GM19467 (cell line): ENCODE results near the gene B9D1.

Source experiments
- ATAC-seq: cut with Tn5 transposase; IDR thresholded peaks from one replicate; pipeline ENCODE4 v1.9.1; 2021; ENCODE audit warnings: mild to moderate bottlenecking, moderate library complexity; ENCODE audit not compliant: unreplicated experiment

Gene B9D1

DNA sequence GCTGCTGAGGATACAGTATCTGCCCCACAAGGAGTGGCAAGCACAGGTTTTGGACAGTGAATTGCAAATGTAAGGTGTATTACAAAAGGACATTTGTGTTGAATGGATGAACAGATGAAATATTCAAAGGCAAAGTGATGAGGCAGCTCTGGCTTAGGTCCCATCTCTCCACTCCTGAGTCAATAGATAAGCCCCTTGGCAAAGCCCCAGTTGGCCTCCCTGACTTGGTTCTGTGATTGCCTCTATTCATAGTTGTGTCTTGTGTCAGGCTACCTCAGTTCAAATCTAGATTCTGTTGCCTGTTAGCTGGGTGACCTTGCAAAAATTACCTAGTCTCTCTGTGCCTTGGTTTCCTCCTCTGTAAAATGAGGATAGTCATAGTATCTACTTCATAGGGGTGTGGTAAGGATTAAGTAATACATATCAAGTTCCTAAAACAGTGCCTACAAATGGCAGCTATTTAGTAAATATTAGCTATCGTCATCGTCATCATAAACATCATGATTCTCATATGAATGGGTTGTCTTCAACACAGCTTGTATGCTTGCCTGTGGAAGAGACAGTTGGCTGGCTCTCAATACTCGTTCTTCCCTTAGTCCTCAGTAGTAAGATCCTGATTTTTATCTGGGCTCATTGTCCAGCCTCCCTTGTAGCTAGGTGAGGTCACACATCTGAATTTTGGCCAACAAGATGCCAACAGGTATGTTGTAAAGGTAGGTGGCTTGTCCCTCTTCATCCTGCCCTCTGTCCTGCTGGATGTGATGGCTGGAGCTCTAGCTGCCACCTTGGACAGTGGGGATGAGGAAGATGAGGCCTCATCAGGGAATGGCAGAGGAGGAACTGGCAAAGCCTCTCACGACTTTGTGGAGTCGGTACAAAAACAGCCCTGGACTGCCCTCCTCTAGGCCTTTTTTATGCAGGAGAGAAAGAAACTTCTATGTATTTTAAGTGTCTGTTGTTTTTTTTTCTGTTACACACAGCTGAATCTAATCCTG, 26.6 kb upstream of the B9D1 start:
- no peak for ATAC-seq

DNA sequence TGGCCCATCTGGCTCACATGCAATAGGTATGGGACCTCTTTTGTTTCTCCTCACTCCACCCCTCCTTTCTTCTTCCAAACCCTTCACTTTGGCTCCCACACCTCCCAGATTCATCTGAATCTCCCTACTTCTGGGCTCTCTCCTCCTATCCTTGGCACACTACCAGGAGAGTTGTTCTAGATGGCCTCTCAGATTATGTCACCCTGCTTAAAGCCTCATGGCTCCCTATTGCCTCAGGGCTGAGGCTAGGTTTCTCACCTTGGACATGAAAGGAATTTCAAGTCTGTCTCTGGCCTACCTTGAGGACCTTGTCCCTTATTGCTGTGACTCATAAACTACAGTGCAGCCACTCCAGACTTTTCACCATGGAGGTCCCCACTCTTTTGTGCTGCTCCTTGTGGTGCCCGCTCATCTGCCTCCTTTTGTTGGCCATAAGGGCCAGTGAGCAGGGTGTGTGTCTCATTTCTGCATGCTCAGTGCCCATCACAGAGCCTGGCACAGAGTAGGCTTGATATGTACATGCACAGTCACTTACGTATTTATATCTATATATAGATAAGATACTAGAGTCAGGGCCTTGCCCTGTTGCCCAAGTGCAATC, 25.5 kb upstream of the B9D1 start:
- ATAC-seq, result no peak

DNA sequence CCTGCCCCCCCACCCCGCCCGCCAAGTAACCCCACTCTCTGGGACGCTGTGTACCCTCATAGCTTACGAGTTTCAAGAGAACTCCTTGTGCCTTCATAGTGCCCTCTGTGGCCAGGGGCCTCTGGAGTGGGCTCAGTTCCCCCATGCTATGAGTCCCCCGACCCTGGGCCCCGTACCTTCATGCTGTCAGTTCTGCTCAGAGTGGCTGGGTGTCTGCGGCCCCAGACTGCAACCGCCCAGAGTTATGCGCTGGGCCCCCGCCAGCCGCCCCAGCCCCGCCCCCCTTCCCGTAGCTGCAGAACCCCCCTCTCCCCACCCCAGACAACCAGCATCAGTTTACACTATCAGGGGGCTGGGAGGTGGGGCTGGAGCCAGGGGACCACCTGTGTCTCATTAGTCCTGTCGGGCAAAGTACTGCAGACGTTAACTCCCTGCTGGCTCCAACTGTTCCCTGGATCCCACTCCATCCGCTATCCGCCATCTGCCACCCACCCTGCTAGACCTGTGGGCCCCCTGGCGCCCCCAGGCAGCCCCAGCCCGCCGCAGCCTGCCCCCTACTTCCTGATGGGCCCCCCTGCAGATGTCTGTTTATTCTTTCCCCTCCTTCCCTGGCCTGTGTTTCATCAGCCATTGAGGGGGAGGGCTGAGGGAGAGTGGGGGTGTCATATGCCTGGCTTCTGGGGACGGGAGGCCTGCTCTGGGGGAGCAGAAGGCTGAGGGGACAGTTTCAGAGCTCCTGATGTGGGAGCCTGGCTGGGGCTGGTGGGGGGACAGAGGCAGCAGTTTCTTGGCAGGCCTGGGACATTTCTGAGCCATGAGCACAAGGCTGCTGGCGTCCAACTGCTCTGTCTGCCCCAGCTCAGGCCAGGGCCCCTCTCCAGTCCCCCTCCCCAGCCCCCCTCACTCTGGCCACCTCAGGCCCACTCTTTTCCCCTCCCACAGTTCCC, 24.7 kb upstream of the B9D1 start, which contains the start of gene MFAP4:
Gene MFAP4, minus strand, starts transcription at position 217 of the 947 bp plus-strand sequence. Its CDS starts 35 bp downstream, at position 182.
- no peak for ATAC-seq

DNA sequence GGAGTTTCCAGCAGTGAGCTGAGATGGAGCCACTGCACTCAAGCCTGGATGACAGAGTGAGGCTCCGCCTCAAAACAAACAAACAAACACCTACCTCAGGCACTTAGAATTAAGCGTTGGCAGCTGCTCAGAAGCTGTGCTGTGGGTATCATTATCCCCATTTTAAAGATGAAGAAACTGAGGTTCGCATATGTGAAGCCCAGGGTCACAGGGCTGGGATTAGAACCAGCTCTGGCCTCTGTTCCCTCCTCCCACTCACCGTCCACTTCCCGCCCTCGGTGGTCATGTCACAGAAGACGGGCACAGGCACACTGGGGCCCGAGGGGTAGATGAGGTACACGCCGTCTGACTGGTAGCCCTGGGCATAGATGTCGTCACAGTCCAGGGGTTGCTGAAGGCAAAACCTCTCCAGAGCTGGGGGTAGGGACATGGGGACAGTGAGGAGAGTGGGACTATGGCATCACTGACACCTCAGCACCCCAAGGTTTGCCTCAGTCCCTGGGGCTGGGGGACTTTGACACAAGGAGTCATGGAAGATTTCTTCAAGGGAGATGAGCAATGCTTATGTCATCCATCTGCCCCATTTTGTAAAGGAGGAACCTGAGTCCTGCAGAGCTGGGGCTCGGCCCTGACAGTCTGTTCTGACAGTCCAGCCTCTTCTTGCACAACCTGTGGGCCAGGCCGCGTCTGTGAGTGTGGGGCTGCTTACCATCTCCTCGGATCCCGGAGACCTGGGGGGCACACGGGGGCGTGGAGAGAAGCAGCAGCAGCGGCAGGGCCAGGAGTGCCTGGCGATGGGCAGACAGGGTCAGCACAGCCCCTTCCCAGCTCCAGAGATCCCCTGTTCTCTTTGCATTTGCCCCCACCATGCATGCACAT, 23.8 kb upstream of the B9D1 start:
- no peak for ATAC-seq

DNA sequence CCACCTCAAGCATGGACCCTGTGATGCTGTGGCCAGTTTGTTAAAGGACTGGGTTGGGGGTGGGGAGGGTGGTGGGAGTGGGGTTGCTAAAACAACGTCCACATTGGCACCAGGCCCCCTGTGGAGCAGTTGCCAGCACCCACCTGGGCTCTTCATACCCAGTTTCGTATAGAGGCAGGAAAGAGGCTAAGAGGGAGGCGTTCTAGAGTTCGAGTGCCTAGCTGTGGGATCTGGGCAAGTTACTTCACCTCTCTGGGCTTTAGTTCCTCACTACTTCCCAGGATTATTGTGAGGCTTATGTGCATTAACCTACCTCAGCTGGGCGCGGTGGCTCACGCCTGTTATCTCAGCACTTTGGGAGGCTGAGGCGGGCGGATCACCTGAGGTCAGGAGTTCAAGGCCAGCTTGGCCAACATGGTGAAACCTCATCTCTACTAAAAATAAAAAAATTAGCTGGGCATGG, 23.0 kb upstream of the B9D1 start:
- ATAC-seq, result no peak

DNA sequence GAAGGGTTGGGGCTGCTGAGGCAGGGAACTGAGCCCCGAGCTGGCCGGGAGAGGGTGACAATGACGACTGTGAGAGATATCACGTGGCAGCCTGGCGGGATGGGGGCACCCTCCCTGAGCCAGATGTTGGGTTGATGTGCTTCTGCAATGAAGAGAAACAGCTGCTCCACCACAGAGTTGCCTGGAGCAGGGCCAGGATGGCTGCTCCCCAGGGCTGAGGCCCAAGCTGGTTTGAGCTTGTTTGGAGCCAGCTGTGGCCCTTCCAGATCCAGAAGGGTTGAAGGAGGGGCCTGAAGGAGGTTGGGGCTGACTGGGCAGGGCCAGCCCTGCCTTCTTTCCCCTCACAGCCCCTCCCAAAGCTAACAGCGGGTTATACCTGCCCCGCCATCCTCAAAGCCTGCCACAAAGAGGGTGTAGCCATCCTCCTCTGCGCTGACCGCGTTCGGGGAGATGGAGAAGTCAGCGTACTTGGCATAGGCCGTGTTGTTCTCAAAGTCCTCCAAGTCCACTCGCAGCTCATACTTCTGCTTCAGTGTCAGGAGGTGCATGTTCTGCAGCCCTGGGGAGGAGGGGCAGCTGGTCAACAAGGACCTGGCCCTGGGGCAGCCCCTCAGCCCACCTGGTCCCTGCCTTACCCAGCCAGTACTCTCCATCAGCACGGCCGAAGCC, 22.3 kb upstream of the B9D1 start:
- ATAC-seq, result no peak

DNA sequence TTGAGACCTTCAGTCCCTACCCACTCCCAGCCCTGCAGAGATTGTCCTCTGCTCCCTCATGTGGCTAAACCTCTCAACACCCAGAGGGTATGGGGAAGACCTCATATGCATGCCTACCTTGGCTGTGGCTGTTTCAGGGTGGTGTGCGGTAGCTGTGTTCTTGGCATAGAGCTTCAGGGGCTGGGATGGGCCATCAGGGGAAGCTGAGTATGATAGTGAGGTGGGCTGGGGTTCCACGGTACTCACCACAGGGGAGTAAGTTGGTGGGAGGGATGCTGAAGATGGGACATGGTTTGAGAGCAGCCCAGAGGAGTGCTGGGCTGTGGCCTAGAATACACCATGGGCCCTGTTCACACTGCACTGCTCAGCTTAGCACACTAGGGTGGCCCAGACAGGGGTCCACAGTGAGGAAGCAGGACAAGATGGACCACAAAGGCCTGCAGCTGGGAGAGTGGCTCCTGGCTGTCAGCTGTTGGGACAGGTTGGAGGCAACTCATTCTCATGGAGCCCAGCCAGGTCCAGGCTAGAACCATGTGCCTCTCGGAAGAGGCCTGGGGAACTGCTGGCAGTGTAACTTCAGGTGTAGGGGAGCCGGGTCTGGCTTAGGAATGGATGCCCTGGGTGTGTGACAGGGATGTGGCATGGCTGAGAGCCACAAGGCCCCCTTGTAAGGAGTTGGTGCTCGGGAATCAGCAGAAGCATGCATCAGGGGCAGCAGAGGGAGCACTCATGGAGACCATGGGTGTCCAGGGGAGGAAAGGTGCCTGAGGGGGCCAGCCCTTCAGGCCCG, 21.4 kb upstream of the B9D1 start:
- ATAC-seq, result no peak

DNA sequence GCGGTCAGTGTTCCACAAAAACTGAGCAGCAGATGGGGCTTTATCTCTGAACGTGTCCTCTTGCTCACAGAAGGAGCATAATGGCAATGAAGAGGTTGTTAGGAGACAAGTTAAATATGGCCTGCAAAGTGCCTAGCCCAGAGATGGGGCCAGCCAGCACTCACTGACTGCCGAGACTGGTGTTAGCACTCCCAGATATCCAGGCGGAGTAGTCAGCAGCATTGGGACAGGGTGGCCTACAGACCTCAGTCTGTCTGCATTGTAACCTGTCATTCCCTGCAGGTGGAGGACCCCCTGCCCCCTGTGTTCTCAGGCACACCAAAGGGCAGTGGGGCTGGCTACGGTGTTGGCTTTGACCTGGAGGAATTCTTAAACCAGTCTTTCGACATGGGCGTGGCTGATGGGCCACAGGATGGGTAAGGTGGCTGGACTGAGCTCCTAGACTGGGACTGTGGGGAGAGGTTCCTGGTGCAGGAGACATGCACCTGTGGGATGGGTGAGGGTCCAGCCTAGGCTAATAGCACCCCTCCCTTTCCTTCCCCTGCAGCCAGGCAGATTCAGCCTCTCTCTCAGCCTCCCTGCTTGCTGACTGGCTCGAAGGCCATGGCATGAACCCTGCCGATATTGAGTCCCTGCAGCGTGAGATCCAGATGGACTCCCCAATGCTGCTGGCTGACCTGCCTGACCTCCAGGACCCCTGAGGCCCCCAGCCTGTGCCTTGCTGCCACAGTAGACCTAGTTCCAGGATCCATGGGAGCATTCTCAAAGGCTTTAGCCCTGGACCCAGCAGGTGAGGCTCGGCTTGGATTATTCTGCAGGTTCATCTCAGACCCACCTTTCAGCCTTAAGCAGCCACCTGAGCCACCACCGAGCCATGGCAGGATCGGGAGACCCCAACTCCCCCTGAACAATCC, 20.3 kb upstream of the B9D1 start:
- no peak for ATAC-seq

DNA sequence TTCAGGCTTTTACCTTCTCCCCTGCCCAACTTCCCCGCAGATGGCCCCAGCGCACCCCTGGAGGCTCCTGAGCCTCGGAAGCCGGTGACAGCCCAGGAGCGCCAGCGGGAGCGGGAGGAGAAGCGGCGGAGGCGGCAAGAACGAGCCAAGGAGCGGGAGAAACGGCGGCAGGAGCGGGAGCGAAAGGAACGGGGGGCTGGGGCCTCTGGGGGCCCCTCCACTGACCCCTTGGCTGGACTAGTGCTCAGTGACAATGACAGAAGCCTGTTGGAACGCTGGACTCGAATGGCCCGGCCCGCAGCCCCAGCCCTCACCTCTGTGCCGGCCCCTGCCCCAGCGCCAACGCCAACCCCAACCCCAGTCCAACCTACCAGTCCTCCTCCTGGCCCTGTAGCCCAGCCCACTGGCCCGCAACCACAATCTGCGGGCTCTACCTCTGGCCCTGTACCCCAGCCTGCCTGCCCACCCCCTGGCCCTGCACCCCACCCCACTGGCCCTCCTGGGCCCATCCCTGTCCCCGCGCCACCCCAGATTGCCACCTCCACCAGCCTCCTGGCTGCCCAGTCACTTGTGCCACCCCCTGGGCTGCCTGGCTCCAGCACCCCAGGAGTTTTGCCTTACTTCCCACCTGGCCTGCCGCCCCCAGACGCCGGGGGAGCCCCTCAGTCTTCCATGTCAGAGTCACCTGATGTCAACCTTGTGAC, 19.4 kb upstream of the B9D1 start:
- no peak for ATAC-seq

DNA sequence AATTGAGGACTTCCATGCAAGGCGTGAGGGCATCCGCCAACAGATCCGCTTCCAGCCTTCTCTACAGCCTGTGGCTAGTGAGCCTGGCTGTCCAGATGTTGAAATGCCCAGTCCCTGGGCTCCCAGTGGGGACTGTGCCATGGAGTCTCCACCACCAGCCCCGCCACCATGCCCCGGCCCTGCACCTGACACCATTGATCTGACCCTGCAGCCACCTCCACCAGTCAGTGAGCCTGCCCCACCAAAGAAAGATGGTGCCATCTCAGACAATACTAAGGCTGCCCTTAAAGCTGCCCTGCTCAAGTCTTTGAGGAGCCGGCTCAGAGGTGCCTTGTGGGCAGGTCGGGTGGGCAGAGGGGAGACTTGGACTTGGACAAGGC, 18.8 kb upstream of the B9D1 start:
- no peak for ATAC-seq

DNA sequence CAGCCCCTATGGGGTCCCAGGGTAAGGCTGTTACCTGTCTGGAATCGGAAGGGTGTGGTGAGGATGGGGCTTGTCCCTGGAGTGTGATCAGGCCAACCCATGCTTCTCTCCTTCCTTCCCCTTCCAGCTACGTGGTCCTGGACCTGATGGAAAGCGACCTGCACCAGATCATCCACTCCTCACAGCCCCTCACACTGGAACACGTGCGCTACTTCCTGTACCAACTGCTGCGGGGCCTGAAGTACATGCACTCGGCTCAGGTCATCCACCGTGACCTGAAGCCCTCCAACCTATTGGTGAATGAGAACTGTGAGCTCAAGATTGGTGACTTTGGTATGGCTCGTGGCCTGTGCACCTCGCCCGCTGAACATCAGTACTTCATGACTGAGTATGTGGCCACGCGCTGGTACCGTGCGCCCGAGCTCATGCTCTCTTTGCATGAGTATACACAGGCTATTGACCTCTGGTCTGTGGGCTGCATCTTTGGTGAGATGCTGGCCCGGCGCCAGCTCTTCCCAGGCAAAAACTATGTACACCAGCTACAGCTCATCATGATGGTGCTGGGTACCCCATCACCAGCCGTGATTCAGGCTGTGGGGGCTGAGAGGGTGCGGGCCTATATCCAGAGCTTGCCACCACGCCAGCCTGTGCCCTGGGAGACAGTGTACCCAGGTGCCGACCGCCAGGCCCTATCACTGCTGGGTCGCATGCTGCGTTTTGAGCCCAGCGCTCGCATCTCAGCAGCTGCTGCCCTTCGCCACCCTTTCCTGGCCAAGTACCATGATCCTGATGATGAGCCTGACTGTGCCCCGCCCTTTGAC, 18.2 kb upstream of the B9D1 start:
- no peak for ATAC-seq

DNA sequence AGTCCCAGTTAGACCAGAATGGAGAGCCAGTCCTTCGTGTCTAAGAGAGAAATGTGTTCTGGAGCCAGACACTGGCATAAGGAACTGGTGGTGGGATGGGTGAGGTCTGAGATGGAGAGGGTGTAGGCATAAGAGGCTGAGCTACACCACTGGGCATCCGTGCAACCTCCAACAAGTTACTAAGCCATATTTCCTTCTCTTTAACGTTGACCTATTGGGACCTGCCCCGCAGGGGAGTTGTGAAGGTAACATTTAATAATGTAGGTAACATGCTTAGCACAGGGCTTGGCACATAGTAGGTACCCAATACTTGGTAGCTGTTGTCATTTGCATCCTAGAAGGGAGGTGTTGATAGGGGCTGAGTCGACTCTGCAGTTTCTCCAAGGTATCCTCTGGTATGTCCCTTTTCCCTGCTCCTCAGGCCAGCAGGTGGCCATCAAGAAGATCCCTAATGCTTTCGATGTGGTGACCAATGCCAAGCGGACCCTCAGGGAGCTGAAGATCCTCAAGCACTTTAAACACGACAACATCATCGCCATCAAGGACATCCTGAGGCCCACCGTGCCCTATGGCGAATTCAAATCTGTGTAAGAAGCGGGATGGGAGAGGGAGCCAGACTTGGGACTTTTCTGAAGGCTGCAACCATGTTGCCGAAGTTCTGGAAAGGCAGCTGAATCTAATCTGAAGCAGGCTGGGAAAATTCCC, 17.0 kb upstream of the B9D1 start:
- ATAC-seq, result no peak

DNA sequence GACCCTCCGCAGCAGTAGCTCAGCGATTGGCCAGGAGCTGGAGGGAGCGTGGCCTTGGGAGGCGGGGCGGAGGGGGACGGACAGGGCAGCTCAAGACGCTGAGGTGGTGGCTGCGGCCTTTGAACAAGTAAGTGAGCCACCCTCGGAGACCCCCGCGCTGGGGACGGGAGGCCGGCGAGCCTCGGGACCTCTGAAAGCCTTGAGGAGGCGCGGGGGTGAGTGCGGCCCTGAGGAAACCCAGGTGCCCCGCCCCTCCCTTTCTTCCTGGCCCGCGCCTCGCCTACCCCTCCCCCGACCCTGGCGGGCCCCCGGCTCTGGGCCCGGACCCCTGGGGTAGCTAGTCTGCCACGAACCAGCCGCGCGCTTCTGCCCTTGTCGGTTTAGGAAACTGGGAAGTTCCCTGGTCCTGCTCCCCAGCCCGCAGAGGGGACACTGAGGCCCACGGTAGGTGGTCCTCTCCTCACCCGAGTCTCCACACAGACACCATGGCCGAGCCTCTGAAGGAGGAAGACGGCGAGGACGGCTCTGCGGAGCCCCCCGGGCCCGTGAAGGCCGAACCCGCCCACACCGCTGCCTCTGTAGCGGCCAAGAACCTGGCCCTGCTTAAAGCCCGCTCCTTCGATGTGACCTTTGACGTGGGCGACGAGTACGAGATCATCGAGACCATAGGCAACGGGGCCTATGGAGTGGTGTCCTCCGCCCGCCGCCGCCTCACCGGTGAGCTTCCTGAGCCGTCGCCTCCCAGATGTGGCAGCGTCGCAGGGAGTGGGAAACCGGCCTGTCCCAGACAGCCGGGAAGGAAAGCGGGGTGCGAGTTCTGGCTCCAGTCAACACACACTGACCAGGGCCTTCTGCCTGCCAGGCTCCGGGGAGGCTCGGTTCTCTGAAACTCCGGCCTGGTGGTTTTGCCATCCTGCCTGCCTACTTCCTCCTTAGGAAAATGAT, 16.2 kb upstream of the B9D1 start, which contains the start of gene MAPK7:
Gene MAPK7, plus strand, starts transcription at position 83 of the 945 bp plus-strand sequence. Its CDS starts 403 bp downstream, at position 486.
- no peak for ATAC-seq
